Ishikawa (cell line): ENCODE results near the gene C14orf93.

Experiments
- EP300 ChIP-seq: IDR thresholded peaks from 2 replicates; pipeline ENCODE4 v1.6.1; 2012; ENCODE audit warnings: borderline replicate concordance
- RAD21 ChIP-seq: IDR thresholded peaks from 2 replicates; pipeline ENCODE4 v1.6.1; 2012; ENCODE audit warnings: low read depth
- REST ChIP-seq: IDR thresholded peaks from 2 replicates; pipeline ENCODE4 v1.6.1; 2012; ENCODE audit warnings: low read depth, mild to moderate bottlenecking
- USF1 ChIP-seq: IDR thresholded peaks from 2 replicates; pipeline ENCODE4 v1.6.1; 2012

GRCh38 chr14:22945642-22946041, 64.3 kb downstream of the C14orf93 start:
- TF ChIP-seq RAD21 (no peak), REST (no peak), USF1 (no peak), EP300 (no peak)
